ENCODE measurements around the gene ATP2C2.

GRCh38 chr16:84421081-84421937 is 53.0 kb downstream of the ATP2C2 start:
- no peak for TF ChIP-seq CTCF (IDR thresholded peaks at IDR 0.05)
- no peak for TF ChIP-seq EZH2 (IDR thresholded peaks at IDR 0.05; ENCODE audit: borderline replicate concordance, insufficient read depth, low read depth, low read length, poor library complexity, severe bottlenecking)

All from B cell (primary cell).